GM19099 (cell line): ENCODE results near the gene AHI1.

Source experiments
- POLR2A ChIP-seq: IDR thresholded peaks from 3 replicates; pipeline ENCODE4 v1.6.1; 2011; ENCODE audit warnings: low read depth; ENCODE audit not compliant: insufficient read length; ENCODE audit errors: extremely low read depth

AHI1 gene

DNA sequence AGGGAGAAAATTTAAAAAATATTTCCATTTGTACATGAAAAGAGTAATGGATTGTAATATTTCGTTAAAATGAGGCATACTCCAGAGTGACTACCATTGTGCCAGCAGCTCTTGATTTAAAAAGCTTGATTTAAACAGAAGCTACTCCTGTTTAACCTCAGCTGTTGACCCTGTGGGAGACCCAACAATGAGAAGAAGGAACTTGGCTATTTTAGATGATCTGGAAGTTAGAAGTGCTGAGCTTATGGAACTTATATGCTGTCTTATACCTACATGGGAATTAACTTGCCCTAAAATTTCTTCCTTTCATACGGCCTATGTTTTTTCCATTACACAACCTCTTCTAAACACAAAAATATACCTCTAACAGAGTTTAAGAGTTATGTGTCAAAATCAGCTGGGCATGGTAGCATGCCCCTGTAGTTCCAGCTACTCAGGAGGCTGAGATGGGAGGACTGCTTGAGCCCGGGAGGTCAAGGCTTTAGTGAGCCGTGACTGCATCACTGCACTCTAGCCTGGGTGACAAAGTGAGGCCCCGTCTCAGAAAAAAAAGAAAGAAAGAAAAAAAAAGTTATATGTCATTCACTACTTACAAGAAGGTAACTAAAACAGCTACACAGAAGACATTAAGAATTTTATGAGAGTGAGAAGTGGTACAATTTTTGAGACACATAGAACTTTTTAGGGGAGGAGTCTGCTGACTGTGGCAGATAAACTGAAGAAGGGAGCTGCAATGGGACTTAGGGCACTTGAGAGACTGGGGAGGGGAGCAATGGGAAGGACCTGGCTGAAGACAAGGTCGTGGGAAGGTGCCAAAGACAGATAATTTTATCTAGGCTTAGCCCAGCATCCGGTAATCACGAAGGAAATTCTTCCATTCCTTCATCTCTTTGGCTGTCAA is 176.6 kb downstream of the AHI1 start:
- TF ChIP-seq POLR2A: no peak

DNA sequence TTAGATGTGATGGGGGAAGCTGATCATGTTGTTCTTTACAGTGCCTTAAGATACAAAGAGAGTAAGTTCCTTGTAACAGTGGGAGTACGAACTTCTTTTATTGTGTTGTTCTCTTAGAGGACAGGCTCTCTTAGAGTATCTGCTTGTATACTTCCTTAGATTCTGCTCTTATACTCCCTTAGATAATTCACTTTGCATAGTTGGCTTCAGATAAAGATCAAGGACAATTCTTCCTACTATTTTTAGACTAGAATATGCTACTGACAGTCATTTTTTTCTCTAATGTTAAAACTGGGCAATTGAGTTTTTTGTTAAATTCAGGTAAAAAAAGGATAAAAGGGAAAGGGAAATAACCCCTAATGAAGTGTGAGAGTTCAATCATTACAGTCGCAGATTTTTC is 177.7 kb downstream of the AHI1 start:
- no peak for TF ChIP-seq POLR2A

- TF ChIP-seq POLR2A: no peak
Measured at GRCh38 chr6:135318738-135319469, 178.6 kb downstream of the AHI1 start.

- no peak for TF ChIP-seq POLR2A
Measured at GRCh38 chr6:135314543-135314942, 183.0 kb downstream of the AHI1 start.

DNA sequence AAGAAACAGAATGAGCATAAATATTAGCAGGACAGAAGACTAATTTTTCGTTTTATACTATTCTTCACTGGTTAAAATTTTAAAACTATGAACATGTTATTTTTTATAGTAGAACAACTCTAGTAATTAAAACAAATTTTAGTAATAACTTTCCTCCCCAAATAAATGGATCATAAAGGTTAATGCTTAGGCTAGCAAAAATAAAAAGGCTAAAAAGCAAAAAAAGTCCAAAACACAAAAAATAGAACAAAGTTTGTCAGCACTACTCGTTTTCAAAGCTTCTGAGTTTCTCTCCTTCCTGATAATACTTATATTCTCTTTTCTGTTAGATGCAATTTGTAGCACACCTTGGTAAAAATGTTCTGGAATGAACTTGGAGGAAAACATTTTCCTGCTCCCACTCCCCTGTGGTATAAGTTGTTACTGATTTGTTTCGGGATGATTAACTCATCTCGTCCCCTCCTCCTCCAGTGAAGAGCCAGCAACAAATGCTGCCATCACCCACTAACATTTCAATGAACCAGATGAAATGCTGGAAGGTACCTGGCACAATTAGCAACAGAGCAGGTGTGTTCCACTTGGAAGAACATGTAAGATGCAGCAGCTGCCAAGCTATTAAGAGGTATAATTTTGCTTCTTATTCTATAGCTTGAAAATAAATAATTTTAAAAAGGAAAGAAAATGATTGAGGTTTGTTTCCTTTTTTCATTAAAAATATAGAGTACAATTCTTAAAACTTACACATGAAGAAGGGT is 185.9 kb downstream of the AHI1 start:
- TF ChIP-seq POLR2A: no peak

- TF ChIP-seq POLR2A: no peak
Measured at GRCh38 chr6:135310291-135310690, 187.2 kb downstream of the AHI1 start.

DNA sequence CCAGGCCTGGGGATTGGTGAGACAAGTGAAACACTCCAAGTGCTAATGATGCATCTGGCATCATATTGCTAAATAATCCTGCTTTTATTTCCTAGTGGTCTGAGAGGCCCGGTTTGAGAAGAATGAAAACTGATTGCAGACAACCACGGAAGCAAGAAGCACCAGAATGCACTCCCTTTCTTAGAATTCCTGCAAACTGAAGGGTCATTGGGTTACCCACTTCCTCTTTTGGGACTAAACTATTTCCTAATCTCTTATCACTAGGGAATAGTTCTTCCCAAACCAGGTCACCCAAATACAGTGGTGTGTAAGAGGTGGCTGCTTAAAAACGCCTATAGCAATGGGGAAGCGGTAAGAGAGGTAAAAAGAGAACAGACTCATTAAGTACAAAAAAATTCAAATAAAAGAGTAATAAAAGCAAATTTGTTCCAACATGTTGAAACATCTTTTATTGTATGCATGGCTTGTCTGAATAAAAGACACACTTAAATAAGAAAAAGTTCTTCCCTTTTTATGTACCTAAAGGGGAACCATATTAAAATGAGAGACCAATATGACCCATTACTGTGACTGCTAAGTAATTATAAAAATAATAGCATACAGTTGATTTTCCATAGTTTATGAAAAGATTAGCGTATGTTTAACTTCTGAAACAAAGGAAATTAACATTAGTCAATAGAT is 190.7 kb downstream of the AHI1 start:
- no peak for TF ChIP-seq POLR2A

DNA sequence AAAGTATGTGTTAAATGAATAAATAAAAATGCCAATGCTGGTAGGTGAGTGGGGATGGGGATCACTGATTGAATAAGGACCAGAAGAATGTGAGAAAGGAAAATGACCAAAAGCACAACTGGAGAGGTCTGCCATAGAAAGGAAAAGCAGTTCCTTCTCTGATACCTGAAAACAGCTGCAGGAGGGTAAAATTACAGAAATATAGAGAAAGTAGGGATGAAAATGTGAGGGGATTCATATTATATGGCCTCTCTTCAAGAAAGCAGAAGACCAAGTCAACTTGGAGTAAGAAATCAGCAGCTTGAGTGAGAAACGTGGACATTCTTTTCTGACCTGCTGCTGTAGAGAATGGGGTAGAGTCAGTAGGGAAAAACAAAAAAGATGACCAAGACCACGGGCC is 191.4 kb downstream of the AHI1 start:
- TF ChIP-seq POLR2A: no peak

DNA sequence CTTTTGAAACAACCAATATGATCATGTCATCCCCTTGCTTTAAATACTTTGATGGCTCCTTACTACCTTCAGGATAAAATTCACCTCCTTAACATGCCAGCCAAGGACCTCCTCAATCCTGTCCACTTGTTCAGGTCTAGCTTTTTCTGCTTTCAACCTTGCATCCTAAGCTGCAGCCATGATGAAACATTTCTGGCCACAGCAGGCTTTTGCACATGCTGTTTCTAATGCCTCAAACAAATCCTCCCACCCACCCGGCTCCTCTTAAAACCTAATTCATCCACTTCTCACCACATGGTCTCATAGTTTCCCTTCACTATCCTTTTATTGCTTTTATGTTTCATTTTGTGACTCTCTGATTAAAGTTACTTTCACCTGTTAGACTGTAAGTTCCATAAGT is 191.9 kb downstream of the AHI1 start:
- TF ChIP-seq POLR2A: no peak

GRCh38 chr6:135304883-135305282 is 192.7 kb downstream of the AHI1 start:
- no peak for TF ChIP-seq POLR2A

DNA sequence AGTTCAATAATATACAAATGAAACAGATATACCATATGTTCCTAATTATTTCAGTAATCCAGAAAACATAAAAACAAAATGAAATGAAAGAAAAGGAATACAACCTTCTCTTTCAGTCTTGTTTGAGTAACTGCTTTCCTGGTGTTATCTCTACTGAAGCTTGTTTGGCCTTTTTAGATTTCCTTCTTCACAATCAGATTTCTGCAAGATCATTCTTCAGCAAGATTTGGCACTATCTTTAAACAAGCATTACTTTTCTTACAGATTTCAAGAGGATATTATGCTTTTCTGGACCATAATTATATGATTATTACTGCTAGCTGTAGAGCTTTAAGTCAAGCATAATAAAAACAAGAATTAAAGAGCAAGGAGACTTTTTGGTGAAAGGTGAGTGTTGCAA is 196.2 kb downstream of the AHI1 start:
- no peak for TF ChIP-seq POLR2A

DNA sequence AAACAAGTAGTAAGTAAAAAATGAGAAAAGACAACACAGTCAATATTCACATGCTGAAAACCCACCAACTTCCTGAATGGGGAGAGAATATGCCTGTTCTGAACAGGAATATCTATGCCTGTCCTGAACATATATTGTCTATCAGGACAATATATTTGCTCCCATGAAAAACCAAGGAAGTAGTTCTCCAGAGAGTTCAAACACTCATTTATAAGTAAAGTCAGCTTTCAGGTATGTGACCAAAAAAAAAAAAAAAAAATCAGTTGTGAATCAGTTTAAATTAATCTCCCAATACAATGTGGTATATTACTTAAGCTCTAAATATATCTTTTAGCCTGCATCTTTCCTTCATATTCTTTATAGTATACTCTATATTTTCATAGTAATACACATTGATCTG is 197.0 kb downstream of the AHI1 start:
- TF ChIP-seq POLR2A: no peak

DNA sequence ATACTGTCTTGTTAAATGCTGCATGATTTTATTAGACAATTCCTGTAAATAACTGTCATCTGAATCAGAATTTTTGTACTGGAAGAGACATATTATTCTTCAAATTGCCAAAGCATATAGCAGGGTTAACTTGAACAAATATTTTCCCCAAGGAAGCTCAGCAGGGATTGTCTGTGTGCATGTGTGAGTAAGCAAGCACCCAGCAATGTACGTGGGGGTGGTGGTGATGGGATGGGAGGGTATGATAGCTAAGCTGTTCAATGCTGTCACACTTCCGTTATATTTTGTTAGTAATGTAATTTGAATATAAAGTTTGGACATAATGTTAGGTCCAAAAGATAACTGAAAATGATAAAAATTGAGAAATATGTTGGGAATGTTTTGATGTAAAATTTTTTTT is 198.3 kb downstream of the AHI1 start:
- TF ChIP-seq POLR2A: no peak

GRCh38 chr6:135298455-135298854 is 199.1 kb downstream of the AHI1 start:
- TF ChIP-seq POLR2A: no peak

- TF ChIP-seq POLR2A: no peak
Measured at GRCh38 chr6:135296715-135297114, 200.8 kb downstream of the AHI1 start.
